Measurements from ENCODE around the gene SLBP. TPM values are rescaled to one million over a fixed set of nuclear protein-coding genes. Genes with fewer than 3 reads are reported as not detected.

The SLBP gene
- total and polyA plus RNA-seq, 2 donors (not counting 1 experiment from before 2014, with no cell fraction given) = 19.4 to 31.8 TPM

DNA sequence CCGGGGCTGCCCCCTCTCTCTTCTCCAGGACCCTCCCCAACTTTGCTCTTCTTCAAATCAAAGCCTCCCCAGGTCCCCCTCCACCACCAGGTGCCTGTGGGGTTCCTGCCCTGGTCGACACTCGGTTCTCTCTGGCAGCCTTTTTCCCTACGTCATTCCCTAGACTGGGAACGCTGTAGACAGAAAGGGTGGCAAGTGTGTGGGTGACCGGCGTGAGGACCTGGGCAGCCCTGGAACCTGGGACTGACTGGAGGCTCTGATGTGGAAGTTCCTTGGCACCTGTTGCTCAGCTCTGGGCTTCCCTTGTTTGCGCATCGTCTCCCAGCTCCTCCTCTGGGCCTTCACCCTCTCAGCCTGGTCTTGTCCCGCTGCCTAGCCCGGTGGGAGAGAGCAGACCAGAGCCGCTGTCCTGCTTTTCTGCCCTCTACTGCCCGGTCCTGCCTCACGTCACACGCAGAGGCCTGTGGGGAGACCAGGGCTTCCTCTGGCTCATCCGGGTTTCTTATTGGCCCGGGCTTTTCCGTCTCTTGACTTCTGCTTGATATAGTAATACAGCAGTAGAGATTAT, 10.5 kb upstream of the SLBP start:
- peak overlapping the region; percentile 89 to 96 for H3K27ac ChIP-seq (ENCODE audit: low read length in 2 of 2)
- H3K36me3 ChIP-seq (replicated peaks in 1 of 2; ENCODE audit: control extremely low read depth in 1 of 2, control insufficient read depth in 1 of 2, extremely low read depth in 1 of 2, insufficient read depth in 2 of 2, low read length in 1 of 2) = peaks cover 0 to 16% of the 10 kb centered on the region in 2 experiments
- no peaks in the 10 kb centered on the region for H3K27me3 ChIP-seq (replicated peaks in 1 of 4; ENCODE audit: control extremely low read depth in 1 of 4, control insufficient read depth in 3 of 4, insufficient read depth in 4 of 4, low read length in 3 of 4)
- peak overlapping the region; percentile 59 for H2AFZ ChIP-seq (ENCODE audit: insufficient read depth, low read depth, low read length, poor library complexity, severe bottlenecking)
- no peaks in the 10 kb centered on the region for H3K27me3 Mint-ChIP-seq
- peak overlapping the region; percentile 85 for H3K4me3 Mint-ChIP-seq
- peaks cover 57% of the 10 kb centered on the region for H3K79me2 ChIP-seq (ENCODE audit: control insufficient read depth, insufficient read depth, low read length)
- DNase-seq (no peak), ATAC-seq (ENCODE audit: low read depth) (no peak)
- ChIA-PET POLR2A (interaction anchor here (1.1 to 4.7 kb wide), 3 partner anchors 10 to 29 kb away, joined by 4 to 61 read pairs (median 7); partner anchors contain the start of gene SLBP), CTCF (interaction anchor here (1.9 to 14.7 kb wide), 3 partner anchors 10 to 29 kb away, joined by 6 to 503 read pairs (median 16); partner anchors contain the start of gene SLBP)
- H4K20me1 ChIP-seq (ENCODE audit: control insufficient read depth, insufficient read depth, low read length, poor library complexity, severe bottlenecking) = peaks cover 29% of the 10 kb centered on the region
- TF ChIP-seq, protein P1, sequence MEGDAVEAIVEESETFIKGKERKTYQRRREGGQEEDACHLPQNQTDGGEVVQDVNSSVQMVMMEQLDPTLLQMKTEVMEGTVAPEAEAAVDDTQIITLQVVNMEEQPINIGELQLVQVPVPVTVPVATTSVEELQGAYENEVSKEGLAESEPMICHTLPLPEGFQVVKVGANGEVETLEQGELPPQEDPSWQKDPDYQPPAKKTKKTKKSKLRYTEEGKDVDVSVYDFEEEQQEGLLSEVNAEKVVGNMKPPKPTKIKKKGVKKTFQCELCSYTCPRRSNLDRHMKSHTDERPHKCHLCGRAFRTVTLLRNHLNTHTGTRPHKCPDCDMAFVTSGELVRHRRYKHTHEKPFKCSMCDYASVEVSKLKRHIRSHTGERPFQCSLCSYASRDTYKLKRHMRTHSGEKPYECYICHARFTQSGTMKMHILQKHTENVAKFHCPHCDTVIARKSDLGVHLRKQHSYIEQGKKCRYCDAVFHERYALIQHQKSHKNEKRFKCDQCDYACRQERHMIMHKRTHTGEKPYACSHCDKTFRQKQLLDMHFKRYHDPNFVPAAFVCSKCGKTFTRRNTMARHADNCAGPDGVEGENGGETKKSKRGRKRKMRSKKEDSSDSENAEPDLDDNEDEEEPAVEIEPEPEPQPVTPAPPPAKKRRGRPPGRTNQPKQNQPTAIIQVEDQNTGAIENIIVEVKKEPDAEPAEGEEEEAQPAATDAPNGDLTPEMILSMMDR (IDR thresholded peaks at IDR 0.05) = no peak
- TF ChIP-seq EZH2 (IDR thresholded peaks at IDR 0.05; ENCODE audit: borderline replicate concordance, insufficient read depth, low read depth, low read length, poor library complexity, severe bottlenecking) = no peak
- no peaks in the 10 kb centered on the region for H3K9me3 Mint-ChIP-seq (ENCODE audit: insufficient read depth)
- H3K9me3 ChIP-seq (ENCODE audit: control extremely low read depth in 1 of 3, control insufficient read depth in 2 of 3, insufficient read depth in 1 of 3, low read length in 2 of 3) = peaks cover 0 to 6% (median 0%) of the 10 kb centered on the region in 3 donors
- H3K4me1 ChIP-seq (ENCODE audit: control insufficient read depth in 2 of 2, insufficient read depth in 2 of 2, low read length in 2 of 2) = peaks cover 55 to 77% of the 10 kb centered on the region in 2 donors
- peak overlapping the region; percentile 98 for H3K27ac Mint-ChIP-seq
- peak overlapping the region; percentile 95 for H3K4me2 ChIP-seq (replicated peaks; ENCODE audit: low read depth, low read length, poor library complexity, severe bottlenecking)
- peak overlapping the region in 1 of 5 experiments; percentile 58 for H3K4me3 ChIP-seq (ENCODE audit: control extremely low read depth in 1 of 5, extremely low read depth in 1 of 5, insufficient read depth in 1 of 5, low read depth in 2 of 5, low read length in 4 of 5)
- peak overlapping the region; percentile 46 for H3K9ac ChIP-seq (ENCODE audit: low read length)
- intact Hi-C loops (cut with micrococcal nuclease) = loop anchor here (1.0 to 5.0 kb wide), 3 partner anchors 38 to 815 kb away; partner anchors contain the start of genes FAM193A, FAM53A and NSD2
- WGBS (ENCODE audit: insufficient coverage) = 36% methylated on average over 14 of the region's 18 CpGs
- H3K4me1 Mint-ChIP-seq = peaks cover 63% of the 10 kb centered on the region

Measured in B cell (primary cell).